ENCODE results near the gene TOMM20L. TPM values are rescaled to one million over a fixed set of nuclear protein-coding genes. Genes with fewer than 3 reads are reported as not detected.

The TOMM20L gene
- total RNA-seq, 1 donor from 2014 or later = not detected

DNA sequence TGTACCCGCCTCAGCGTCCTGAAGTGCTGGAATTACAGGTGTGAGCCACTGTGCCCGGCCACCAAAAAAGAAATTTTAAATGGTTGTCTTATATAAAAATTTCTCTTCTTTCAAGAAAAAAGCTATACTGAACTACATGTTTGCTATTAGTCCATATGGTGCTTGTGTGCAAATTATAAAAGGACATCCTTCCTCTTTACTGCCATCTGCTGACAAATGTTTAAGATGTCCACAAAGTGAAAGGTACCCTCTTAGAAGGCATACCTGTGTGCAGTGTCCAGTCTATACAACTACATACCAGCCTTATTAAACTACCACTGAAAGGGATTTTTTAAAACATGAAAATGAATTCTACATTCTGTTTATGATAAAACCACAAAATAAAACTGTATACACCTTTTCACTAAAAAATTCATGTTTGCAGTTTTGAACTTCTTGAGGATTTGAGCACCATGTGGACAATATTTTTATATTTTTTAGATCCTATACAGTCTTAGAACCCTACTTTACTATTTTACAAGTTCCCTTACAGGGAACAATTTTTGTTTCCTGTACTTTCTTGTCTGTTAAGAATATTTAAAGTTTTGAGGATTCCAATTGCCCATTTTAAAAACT is 32.8 kb upstream of the TOMM20L start:
- peak in 1 of 2 donors; percentile 57 for ATAC-seq
- peaks cover 96% of the 10 kb centered on the region for H3K36me3 ChIP-seq

DNA sequence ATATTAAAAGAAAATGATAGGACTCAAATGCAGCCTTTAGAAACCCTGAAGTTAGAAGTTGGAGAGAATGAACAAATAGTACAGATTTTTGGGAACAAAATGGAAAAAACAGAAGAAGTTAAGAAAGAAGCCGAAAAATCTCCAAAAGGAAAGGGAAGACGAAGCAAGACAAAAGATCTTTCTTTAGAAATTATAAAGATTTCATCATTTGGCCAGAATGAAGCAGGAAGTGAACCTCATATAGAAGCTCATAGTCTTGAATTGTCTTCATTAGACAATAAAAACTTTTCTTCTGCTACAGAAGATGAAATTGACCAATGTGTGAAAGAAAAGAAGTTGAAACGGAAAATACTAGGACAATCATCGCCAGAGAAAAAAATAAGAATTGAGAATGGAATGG is 31.4 kb upstream of the TOMM20L start:
- TF ChIP-seq, protein P1, sequence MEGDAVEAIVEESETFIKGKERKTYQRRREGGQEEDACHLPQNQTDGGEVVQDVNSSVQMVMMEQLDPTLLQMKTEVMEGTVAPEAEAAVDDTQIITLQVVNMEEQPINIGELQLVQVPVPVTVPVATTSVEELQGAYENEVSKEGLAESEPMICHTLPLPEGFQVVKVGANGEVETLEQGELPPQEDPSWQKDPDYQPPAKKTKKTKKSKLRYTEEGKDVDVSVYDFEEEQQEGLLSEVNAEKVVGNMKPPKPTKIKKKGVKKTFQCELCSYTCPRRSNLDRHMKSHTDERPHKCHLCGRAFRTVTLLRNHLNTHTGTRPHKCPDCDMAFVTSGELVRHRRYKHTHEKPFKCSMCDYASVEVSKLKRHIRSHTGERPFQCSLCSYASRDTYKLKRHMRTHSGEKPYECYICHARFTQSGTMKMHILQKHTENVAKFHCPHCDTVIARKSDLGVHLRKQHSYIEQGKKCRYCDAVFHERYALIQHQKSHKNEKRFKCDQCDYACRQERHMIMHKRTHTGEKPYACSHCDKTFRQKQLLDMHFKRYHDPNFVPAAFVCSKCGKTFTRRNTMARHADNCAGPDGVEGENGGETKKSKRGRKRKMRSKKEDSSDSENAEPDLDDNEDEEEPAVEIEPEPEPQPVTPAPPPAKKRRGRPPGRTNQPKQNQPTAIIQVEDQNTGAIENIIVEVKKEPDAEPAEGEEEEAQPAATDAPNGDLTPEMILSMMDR (IDR thresholded peaks at IDR 0.05) = no peak
- H3K4me3 ChIP-seq = no peak overlapping the region
- H3K27ac ChIP-seq = no peak overlapping the region
- no peak for DNase-seq
- H3K4me1 ChIP-seq = no peaks in the 10 kb centered on the region
- no peak for ATAC-seq
- intact Hi-C loops (cut with DNase I) = no loop called here
- no peaks in the 10 kb centered on the region for H3K27me3 ChIP-seq (ENCODE audit: low read depth)
- peaks cover 97% of the 10 kb centered on the region for H3K36me3 ChIP-seq
- H3K9me3 ChIP-seq = no peaks in the 10 kb centered on the region

More for the DNA sequence above, 32.8 kb upstream of the TOMM20L start:
- H3K27ac ChIP-seq = no peak overlapping the region
- H3K4me3 ChIP-seq = no peak overlapping the region
- intact Hi-C loops (cut with DNase I) = no loop called here
- TF ChIP-seq, protein P1 (IDR thresholded peaks at IDR 0.05) = peak; percentile 21
- no peak for DNase-seq
- H3K4me1 ChIP-seq = no peaks in the 10 kb centered on the region
- no peaks in the 10 kb centered on the region for H3K9me3 ChIP-seq
- no peaks in the 10 kb centered on the region for H3K27me3 ChIP-seq (ENCODE audit: low read depth)

DNA sequence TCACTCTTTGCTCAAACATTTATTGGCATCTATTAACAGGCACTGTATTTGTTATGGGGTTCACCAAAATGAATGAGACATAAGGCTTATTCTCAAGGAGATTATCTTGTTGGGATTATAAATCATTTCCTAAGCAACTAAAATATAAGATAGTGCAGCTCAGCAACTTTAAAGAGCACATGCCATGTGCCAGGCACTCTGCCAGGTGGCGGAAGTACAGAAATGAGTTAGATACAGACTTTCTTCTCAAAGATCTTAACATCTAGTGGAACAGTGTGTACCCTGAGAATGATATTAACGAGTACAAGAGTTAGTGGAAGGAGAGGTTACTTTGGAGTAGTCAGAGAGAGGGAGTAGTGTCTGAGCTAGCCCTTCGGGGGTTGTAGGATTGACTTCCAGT is 28.4 kb upstream of the TOMM20L start:
- Histone ChIP-seq H3K9me3 (no peaks in the 10 kb centered on the region), H3K4me1 (no peaks in the 10 kb centered on the region), H3K36me3 (peaks cover 97% of the 10 kb centered on the region), H3K27ac (no peak overlapping the region), H3K4me3 (no peak overlapping the region), H3K27me3 (ENCODE audit: low read depth) (no peaks in the 10 kb centered on the region)
- intact Hi-C loops (cut with DNase I) = no loop called here
- TF ChIP-seq, protein P1 (IDR thresholded peaks at IDR 0.05) = no peak
- DNase-seq = no peak
- ATAC-seq = peak in 1 of 2 donors; percentile 17

DNA sequence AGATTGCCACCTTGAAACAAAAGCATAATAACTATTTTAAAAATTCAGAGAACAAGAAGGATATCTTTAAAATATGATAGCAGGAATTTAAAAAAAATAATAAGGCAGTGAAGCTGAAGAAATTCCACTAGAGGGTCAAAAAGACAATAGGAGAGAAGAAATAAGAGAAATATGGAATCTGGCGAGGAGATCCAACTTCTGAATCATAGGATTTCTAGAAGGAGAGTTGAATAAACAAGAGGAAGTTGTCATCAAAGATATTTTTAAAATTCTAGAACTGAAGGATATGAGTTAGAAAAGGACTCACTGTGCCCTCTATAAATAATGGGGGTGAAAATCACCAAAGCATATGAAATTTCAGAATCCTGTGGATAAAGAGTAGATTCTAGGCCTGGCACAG is 26.8 kb upstream of the TOMM20L start:
- Histone ChIP-seq H3K36me3 (peaks cover 99% of the 10 kb centered on the region), H3K4me1 (no peaks in the 10 kb centered on the region), H3K27ac (no peak overlapping the region), H3K27me3 (ENCODE audit: low read depth) (no peaks in the 10 kb centered on the region), H3K9me3 (no peaks in the 10 kb centered on the region), H3K4me3 (no peak overlapping the region)
- intact Hi-C loops (cut with DNase I) = no loop called here
- ATAC-seq (no peak), DNase-seq (no peak)
- TF ChIP-seq, protein P1 (IDR thresholded peaks at IDR 0.05) = no peak

DNA sequence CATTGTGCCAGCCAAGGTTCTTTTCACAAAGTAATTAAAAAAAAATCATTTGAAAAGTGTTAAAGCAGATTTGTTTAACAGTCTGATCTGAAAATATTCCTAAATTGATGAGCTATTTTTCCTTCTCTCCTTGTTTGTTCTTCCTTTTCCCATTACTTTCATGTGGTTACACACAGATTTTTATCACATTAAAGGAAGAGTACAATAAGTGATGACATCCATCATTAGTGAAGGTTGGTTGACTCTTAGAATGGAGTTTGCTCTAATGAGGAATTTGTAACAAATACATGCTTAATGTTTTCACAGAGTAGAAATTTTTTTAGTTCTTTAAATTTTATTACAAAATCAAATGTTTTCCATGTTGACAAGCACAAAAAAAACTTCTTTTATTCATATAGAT is 18.9 kb upstream of the TOMM20L start:
- intact Hi-C loops (cut with DNase I) = no loop called here

More for the DNA sequence above, 18.9 kb upstream of the TOMM20L start:
- no peak overlapping the region for H3K27ac ChIP-seq
- H3K36me3 ChIP-seq = peaks cover 58% of the 10 kb centered on the region
- DNase-seq = no peak
- no peak for ATAC-seq
- no peaks in the 10 kb centered on the region for H3K27me3 ChIP-seq (ENCODE audit: low read depth)
- no peak overlapping the region for H3K4me3 ChIP-seq
- TF ChIP-seq, protein P1 (IDR thresholded peaks at IDR 0.05) = no peak
- H3K9me3 ChIP-seq = no peaks in the 10 kb centered on the region
- H3K4me1 ChIP-seq = no peaks in the 10 kb centered on the region

Data from lower lobe of right lung (tissue), 2 donors.